Measurements from ENCODE around the gene DDX17. TPM values are rescaled to one million over a fixed set of nuclear protein-coding genes. Genes with fewer than 3 reads are reported as not detected.
A peak's percentile ranks its signal among the peaks of the same experiment; 100 is the strongest.

The DDX17 gene
- total and polyA plus RNA-seq, 2 experiments from 2014 or later, result 88.0 to 603 TPM

DNA sequence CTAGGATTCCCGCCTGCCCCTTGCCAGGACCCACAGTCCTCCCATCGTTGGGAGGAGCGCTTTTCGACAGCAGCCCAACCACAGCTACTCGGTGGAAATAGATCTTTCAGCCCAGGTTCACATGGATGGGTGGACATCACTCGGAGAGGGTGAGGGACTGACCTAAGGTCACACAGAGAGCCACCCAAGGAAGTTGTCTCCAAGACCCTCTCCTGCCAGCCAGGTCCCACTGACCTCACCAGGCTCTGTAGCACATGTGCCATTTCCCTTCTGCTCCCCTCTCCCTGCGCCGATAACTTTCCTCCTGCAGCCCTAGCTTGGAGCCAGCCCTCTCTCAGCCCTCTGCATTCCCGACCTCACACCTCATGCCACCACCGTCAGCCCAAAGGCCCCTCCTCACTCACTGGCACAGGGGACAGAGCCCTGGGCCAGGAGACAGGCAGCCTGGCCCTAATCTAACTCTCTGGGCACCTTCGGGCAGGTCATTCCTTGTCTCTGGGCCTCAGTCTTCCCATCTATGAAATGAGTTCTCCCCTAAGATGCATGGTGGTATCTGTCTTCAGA is 55.8 kb downstream of the DDX17 start:
- H3K27me3 ChIP-seq (ENCODE audit: insufficient read depth), result peaks cover 30% of the 10 kb centered on the region
- no peaks in the 10 kb centered on the region for H3K9me3 Mint-ChIP-seq
- peaks cover 30% of the 10 kb centered on the region for H3K4me1 Mint-ChIP-seq
- no peaks in the 10 kb centered on the region; the same call in 1 of the 2 replicates for H4K20me1 ChIP-seq (replicated peaks; ENCODE audit: insufficient read depth)
- no peaks in the 10 kb centered on the region for H3K36me3 Mint-ChIP-seq (ENCODE audit: low read depth)
- TF ChIP-seq, protein P1, sequence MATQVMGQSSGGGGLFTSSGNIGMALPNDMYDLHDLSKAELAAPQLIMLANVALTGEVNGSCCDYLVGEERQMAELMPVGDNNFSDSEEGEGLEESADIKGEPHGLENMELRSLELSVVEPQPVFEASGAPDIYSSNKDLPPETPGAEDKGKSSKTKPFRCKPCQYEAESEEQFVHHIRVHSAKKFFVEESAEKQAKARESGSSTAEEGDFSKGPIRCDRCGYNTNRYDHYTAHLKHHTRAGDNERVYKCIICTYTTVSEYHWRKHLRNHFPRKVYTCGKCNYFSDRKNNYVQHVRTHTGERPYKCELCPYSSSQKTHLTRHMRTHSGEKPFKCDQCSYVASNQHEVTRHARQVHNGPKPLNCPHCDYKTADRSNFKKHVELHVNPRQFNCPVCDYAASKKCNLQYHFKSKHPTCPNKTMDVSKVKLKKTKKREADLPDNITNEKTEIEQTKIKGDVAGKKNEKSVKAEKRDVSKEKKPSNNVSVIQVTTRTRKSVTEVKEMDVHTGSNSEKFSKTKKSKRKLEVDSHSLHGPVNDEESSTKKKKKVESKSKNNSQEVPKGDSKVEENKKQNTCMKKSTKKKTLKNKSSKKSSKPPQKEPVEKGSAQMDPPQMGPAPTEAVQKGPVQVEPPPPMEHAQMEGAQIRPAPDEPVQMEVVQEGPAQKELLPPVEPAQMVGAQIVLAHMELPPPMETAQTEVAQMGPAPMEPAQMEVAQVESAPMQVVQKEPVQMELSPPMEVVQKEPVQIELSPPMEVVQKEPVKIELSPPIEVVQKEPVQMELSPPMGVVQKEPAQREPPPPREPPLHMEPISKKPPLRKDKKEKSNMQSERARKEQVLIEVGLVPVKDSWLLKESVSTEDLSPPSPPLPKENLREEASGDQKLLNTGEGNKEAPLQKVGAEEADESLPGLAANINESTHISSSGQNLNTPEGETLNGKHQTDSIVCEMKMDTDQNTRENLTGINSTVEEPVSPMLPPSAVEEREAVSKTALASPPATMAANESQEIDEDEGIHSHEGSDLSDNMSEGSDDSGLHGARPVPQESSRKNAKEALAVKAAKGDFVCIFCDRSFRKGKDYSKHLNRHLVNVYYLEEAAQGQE (IDR thresholded peaks at IDR 0.05; ENCODE audit: unreplicated experiment), result no peak
- TF ChIP-seq, protein P2, sequence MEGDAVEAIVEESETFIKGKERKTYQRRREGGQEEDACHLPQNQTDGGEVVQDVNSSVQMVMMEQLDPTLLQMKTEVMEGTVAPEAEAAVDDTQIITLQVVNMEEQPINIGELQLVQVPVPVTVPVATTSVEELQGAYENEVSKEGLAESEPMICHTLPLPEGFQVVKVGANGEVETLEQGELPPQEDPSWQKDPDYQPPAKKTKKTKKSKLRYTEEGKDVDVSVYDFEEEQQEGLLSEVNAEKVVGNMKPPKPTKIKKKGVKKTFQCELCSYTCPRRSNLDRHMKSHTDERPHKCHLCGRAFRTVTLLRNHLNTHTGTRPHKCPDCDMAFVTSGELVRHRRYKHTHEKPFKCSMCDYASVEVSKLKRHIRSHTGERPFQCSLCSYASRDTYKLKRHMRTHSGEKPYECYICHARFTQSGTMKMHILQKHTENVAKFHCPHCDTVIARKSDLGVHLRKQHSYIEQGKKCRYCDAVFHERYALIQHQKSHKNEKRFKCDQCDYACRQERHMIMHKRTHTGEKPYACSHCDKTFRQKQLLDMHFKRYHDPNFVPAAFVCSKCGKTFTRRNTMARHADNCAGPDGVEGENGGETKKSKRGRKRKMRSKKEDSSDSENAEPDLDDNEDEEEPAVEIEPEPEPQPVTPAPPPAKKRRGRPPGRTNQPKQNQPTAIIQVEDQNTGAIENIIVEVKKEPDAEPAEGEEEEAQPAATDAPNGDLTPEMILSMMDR (conservative IDR thresholded peaks at IDR 0.05; ENCODE audit: low read depth in 2 of 2), result no peak
- TF ChIP-seq CREB1 (CRISPR knock-in tag; IDR thresholded peaks at IDR 0.05; ENCODE audit: low read depth) (no peak), EZH2phosphoT487 (IDR thresholded peaks at IDR 0.05; ENCODE audit: unreplicated experiment) (no peak), ZNF114 (CRISPR knock-in tag; IDR thresholded peaks at IDR 0.05) (no peak), NANOG (IDR thresholded peaks at IDR 0.05; ENCODE audit: borderline replicate concordance) (no peak), ZNF331 (CRISPR knock-in tag; IDR thresholded peaks at IDR 0.05; ENCODE audit: low read depth) (no peak), JUNB (IDR thresholded peaks at IDR 0.05; ENCODE audit: unreplicated experiment) (no peak), POLR2AphosphoS5 (IDR thresholded peaks at IDR 0.05; ENCODE audit: low read depth) (no peak), STAT1 (IDR thresholded peaks at IDR 0.05; ENCODE audit: unreplicated experiment) (no peak), EZH2 (IDR thresholded peaks at IDR 0.05; ENCODE audit: low read depth, unreplicated experiment) (no peak)
- TF ChIP-seq, protein P3, sequence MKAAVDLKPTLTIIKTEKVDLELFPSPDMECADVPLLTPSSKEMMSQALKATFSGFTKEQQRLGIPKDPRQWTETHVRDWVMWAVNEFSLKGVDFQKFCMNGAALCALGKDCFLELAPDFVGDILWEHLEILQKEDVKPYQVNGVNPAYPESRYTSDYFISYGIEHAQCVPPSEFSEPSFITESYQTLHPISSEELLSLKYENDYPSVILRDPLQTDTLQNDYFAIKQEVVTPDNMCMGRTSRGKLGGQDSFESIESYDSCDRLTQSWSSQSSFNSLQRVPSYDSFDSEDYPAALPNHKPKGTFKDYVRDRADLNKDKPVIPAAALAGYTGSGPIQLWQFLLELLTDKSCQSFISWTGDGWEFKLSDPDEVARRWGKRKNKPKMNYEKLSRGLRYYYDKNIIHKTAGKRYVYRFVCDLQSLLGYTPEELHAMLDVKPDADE (IDR thresholded peaks at IDR 0.05), result no peak
- TF ChIP-seq, protein P4, sequence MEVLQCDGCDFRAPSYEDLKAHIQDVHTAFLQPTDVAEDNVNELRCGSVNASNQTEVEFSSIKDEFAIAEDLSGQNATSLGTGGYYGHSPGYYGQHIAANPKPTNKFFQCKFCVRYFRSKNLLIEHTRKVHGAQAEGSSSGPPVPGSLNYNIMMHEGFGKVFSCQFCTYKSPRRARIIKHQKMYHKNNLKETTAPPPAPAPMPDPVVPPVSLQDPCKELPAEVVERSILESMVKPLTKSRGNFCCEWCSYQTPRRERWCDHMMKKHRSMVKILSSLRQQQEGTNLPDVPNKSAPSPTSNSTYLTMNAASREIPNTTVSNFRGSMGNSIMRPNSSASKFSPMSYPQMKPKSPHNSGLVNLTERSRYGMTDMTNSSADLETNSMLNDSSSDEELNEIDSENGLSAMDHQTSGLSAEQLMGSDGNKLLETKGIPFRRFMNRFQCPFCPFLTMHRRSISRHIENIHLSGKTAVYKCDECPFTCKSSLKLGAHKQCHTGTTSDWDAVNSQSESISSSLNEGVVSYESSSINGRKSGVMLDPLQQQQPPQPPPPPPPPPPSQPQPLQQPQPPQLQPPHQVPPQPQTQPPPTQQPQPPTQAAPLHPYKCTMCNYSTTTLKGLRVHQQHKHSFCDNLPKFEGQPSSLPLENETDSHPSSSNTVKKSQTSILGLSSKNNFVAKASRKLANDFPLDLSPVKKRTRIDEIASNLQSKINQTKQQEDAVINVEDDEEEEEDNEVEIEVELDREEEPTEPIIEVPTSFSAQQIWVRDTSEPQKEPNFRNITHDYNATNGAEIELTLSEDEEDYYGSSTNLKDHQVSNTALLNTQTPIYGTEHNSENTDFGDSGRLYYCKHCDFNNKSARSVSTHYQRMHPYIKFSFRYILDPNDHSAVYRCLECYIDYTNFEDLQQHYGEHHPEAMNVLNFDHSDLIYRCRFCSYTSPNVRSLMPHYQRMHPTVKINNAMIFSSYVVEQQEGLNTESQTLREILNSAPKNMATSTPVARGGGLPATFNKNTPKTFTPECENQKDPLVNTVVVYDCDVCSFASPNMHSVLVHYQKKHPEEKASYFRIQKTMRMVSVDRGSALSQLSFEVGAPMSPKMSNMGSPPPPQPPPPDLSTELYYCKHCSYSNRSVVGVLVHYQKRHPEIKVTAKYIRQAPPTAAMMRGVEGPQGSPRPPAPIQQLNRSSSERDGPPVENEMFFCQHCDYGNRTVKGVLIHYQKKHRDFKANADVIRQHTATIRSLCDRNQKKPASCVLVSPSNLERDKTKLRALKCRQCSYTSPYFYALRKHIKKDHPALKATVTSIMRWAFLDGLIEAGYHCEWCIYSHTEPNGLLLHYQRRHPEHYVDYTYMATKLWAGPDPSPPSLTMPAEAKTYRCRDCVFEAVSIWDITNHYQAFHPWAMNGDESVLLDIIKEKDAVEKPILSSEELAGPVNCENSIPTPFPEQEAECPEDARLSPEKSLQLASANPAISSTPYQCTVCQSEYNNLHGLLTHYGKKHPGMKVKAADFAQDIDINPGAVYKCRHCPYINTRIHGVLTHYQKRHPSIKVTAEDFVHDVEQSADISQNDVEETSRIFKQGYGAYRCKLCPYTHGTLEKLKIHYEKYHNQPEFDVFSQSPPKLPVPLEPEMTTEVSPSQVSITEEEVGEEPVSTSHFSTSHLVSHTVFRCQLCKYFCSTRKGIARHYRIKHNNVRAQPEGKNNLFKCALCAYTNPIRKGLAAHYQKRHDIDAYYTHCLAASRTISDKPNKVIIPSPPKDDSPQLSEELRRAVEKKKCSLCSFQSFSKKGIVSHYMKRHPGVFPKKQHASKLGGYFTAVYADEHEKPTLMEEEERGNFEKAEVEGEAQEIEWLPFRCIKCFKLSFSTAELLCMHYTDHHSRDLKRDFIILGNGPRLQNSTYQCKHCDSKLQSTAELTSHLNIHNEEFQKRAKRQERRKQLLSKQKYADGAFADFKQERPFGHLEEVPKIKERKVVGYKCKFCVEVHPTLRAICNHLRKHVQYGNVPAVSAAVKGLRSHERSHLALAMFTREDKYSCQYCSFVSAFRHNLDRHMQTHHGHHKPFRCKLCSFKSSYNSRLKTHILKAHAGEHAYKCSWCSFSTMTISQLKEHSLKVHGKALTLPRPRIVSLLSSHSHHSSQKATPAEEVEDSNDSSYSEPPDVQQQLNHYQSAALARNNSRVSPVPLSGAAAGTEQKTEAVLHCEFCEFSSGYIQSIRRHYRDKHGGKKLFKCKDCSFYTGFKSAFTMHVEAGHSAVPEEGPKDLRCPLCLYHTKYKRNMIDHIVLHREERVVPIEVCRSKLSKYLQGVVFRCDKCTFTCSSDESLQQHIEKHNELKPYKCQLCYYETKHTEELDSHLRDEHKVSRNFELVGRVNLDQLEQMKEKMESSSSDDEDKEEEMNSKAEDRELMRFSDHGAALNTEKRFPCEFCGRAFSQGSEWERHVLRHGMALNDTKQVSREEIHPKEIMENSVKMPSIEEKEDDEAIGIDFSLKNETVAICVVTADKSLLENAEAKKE (CRISPR knock-in tag; IDR thresholded peaks at IDR 0.05), result no peak
- no peak for DNase-seq (ENCODE audit: low spot score)
- H3K4me2 ChIP-seq, result no peak overlapping the region
- H3K4me1 ChIP-seq (ENCODE audit: insufficient read depth), result peaks cover 8% of the 10 kb centered on the region; the same call in 1 of the 2 replicates
- H2AFZ ChIP-seq, result no peak overlapping the region
- no peaks in the 10 kb centered on the region for H3K36me3 ChIP-seq (ENCODE audit: insufficient read depth)
- peak; percentile 9; the same call in 2 of the 3 replicates for ATAC-seq
- peak overlapping the region; percentile 29; the same call in 1 of the 2 replicates for H3K27ac Mint-ChIP-seq
- no peak overlapping the region for H3K27ac ChIP-seq (ENCODE audit: low read depth)
- H3K4me3 ChIP-seq, result no peak overlapping the region
- peaks cover 6% of the 10 kb centered on the region; the same call in 1 of the 2 replicates for H3F3A ChIP-seq (replicated peaks; ENCODE audit: low read depth)
- H3K9me2 ChIP-seq (ENCODE audit: insufficient read depth), result no peaks in the 10 kb centered on the region
- H3K27me3 Mint-ChIP-seq (ENCODE audit: insufficient read depth, low read depth, poor library complexity), result peaks cover 40% of the 10 kb centered on the region
- H3K4me3 Mint-ChIP-seq, result no peak overlapping the region
- H3K79me2 ChIP-seq (replicated peaks; ENCODE audit: insufficient read depth), result no peaks in the 10 kb centered on the region

All from GM23338 (cell line).